ENCODE data around the gene RNU6-7.

RNU6-7 gene

DNA sequence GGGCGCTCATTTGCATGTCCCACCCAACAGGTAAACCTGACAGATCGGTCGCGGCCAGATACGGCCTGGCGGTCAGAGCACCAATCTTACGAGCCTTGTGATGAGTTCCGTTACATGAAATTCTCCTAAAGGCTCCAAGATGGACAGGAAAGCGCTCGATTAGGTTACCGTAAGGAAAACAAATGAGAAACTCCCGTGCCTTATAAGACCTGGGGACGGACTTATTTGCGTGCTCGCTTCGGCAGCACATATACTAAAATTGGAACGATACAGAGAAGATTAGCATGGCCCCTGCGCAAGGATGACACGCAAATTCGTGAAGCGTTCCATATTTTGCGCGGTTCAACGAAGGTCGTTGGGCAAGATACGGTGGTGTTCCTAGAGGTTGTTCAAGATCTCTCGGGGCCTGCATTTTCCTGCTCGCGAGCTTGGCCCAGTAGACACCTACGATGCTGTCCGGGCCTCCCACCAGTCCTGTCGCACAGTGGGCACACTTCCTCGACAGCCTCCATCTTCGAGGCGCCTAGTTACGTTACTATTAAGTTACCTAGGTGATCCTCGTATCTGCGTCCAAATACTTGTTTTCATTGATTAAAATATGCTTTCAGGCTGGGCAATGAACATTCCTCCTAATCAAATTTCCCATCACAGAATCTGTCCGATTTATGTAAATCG, at the start of gene RNU6-7:
Gene RNU6-7 (plus strand): TSS at position 230 of the 675 bp plus-strand sequence.
- H3K4me3 ChIP-seq (ENCODE audit: low read length) = peak within 1 kb of the TSS; percentile 70
- TF ChIP-seq, protein P1, sequence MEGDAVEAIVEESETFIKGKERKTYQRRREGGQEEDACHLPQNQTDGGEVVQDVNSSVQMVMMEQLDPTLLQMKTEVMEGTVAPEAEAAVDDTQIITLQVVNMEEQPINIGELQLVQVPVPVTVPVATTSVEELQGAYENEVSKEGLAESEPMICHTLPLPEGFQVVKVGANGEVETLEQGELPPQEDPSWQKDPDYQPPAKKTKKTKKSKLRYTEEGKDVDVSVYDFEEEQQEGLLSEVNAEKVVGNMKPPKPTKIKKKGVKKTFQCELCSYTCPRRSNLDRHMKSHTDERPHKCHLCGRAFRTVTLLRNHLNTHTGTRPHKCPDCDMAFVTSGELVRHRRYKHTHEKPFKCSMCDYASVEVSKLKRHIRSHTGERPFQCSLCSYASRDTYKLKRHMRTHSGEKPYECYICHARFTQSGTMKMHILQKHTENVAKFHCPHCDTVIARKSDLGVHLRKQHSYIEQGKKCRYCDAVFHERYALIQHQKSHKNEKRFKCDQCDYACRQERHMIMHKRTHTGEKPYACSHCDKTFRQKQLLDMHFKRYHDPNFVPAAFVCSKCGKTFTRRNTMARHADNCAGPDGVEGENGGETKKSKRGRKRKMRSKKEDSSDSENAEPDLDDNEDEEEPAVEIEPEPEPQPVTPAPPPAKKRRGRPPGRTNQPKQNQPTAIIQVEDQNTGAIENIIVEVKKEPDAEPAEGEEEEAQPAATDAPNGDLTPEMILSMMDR (conservative IDR thresholded peaks at IDR 0.05; ENCODE audit: low read length) = no peak
- DNase-seq (ENCODE audit: low read depth) = no peak

DNA sequence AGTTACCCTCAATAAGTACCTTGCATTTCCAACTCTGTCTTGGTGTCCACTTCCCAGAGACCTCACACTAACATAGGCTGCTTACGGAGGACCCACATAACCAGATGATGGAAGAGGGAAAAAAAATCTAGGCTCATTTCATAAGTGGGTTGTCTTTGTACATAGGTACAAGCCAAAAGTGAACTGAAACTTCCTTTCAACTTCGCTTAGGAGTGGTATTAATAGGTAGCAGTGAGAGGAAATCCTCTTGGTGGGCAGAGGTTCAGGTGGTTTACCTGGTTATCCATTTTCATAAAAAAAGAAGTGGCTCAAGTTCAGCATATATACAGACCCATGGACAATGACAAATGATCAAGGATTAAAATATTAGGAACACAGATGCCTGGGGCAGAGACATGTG, 35.8 kb upstream of the RNU6-7 start:
- TF ChIP-seq, protein P1 (conservative IDR thresholded peaks at IDR 0.05; ENCODE audit: low read length) = no peak
- no peak for DNase-seq (ENCODE audit: low read depth)

DNA sequence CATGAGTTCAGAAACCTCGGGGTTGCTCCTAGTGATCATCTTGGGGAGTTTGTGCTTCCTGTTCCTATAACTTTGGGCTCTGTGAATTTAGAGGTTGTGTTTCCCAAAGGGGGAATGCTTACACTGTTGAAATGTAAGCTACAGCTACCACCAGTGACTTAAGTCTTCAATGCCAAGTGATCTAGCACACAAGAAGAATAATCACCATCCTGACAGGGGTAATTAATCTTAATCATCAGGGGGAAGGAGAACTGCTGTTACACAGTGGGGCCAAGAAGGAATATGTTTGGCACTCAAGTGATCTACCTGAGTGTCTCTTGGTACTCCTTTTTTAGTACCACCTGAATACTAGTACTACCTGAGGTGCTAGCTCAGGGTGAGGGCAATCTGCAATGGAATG, 34.9 kb upstream of the RNU6-7 start:
- DNase-seq (ENCODE audit: low read depth) = no peak
- TF ChIP-seq, protein P1 (conservative IDR thresholded peaks at IDR 0.05; ENCODE audit: low read length) = no peak
- no peak overlapping the region for H3K4me3 ChIP-seq (ENCODE audit: low read length)

More for the DNA sequence above, 35.8 kb upstream of the RNU6-7 start:
- H3K4me3 ChIP-seq (ENCODE audit: low read length) = no peak overlapping the region

DNA sequence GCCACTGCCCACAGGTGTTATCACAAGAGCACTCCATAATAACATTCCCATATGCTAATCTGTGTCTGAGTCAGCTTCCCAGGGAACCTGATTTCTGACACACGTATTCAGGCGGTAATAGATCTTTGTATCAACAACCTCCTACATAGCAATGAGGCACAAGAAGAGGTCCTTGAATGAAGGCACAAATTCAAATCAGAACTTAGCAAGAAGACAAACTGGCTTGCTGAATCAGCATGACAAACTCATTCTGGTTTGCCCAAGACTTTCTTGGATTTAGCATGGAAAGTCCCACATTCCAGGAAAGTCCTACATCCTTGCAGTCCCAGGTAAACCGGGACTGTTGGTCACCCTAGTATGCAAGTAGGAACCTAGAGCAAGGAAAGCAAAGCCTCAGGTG, 33.9 kb upstream of the RNU6-7 start:
- H3K4me3 ChIP-seq (ENCODE audit: low read length) = no peak overlapping the region
- no peak for DNase-seq (ENCODE audit: low read depth)
- TF ChIP-seq, protein P1 (conservative IDR thresholded peaks at IDR 0.05; ENCODE audit: low read length) = no peak

DNA sequence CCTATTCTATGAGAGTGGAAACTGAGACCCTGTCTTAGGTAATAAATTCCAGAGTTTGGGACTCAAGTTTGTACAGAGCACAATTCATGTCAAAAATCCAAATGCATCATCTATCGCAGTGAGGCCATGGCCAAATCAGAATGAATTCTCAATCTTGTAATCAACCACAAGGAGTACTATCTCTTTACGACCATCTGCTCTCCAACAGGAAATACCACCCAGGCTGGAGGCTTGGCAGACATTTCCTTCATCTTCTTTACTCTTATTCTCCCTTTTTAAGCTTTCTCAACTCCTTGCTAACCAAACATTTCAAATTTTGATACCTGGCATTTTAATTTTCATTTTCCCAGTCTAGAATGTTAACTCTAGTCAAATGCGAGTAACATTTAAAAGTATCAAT, 32.7 kb upstream of the RNU6-7 start:
- TF ChIP-seq, protein P1 (conservative IDR thresholded peaks at IDR 0.05; ENCODE audit: low read length) = no peak
- DNase-seq (ENCODE audit: low read depth) = no peak
- no peak overlapping the region for H3K4me3 ChIP-seq (ENCODE audit: low read length)

DNA sequence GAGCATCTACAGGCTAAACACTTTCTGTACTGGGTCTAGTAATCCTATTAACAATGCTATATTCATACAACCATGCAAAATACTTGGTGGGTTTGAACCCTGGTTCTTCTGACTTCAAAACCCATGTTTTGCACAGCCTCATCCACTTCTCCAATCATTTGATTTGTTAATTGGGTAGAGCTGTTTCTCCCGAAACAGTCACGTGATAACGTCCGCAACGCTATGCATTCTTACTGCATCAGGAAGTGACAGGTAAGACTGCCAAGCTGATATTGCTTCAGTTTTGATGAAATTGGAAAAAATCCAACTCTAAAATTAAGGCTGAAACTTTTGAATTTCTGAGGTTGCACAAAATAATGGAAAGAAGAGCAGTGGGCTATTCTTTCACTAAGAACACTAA, 30.4 kb upstream of the RNU6-7 start:
- TF ChIP-seq, protein P1 (conservative IDR thresholded peaks at IDR 0.05; ENCODE audit: low read length) = no peak
- H3K4me3 ChIP-seq (ENCODE audit: low read length) = no peak overlapping the region
- DNase-seq (ENCODE audit: low read depth) = no peak
